HEK293 (cell line): ENCODE measurements around the gene IFI27L1.

Experiments
- KLF10 ChIP-seq: fragments of 450-650 bp; IDR thresholded peaks from 2 replicates; pipeline ENCODE4 v1.5.1; 2018; ENCODE audit warnings: missing biosample characterization, mild to moderate bottlenecking, missing genetic modification characterization
- OSR2 ChIP-seq: fragments of 450-650 bp; formaldehyde crosslinking; IDR thresholded peaks from 2 replicates; pipeline ENCODE4 v1.5.1; 2016; ENCODE audit warnings: missing biosample characterization, missing genetic modification characterization
- ZFP37 ChIP-seq: fragments of 450-650 bp; formaldehyde crosslinking; IDR thresholded peaks from 2 replicates; pipeline ENCODE4 v1.5.1; 2016; ENCODE audit warnings: missing biosample characterization, missing genetic modification characterization
- ZFP41 ChIP-seq: fragments of 450-650 bp; formaldehyde crosslinking; IDR thresholded peaks from 2 replicates; pipeline ENCODE4 v1.5.1; 2016; ENCODE audit warnings: missing biosample characterization, missing genetic modification characterization, borderline replicate concordance
- ZNF146 ChIP-seq: fragments of 450-650 bp; formaldehyde crosslinking; IDR thresholded peaks from 2 replicates; pipeline ENCODE4 v1.5.1; 2016; ENCODE audit warnings: missing biosample characterization, missing genetic modification characterization
- ZNF292 ChIP-seq: fragments of 450-650 bp; formaldehyde crosslinking; IDR thresholded peaks from 2 replicates; pipeline ENCODE4 v1.5.1; 2016; ENCODE audit warnings: low read depth, missing biosample characterization, missing genetic modification characterization, borderline replicate concordance
- ZNF561 ChIP-seq: fragments of 450-650 bp; IDR thresholded peaks from 2 replicates; pipeline ENCODE4 v1.5.1; 2018; ENCODE audit warnings: missing biosample characterization, missing genetic modification characterization, borderline replicate concordance
- ZNF785 ChIP-seq: fragments of 450-650 bp; formaldehyde crosslinking; IDR thresholded peaks from 2 replicates; pipeline ENCODE4 v1.5.1; 2016; ENCODE audit warnings: missing biosample characterization, missing genetic modification characterization
- TF ChIP-seq, protein P1 (sequence below): fragments of 450-650 bp; formaldehyde crosslinking; IDR thresholded peaks from 2 replicates; pipeline ENCODE4 v1.5.1; 2016; ENCODE audit warnings: missing biosample characterization, missing genetic modification characterization

DNA sequence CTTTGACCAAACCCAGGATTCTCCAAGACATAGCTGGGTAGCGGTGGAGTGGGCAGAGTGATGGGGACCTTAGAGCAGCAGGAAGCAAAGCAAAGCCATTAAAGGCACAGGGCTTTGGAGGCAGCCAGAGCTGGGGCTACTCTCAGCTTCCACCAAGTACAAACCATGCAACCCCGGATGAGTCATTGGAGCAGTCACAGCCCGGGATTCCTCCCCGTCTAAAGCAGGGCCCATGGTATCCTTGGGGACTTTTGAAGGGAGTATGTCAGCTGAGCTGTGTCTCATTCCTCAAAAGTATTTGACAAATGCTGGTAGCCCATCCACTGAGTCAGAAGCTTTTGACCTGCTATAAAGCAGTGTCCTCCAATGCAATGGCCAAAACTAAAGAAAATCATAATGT, 19.7 kb downstream of the IFI27L1 start:
- TF ChIP-seq, protein P1, sequence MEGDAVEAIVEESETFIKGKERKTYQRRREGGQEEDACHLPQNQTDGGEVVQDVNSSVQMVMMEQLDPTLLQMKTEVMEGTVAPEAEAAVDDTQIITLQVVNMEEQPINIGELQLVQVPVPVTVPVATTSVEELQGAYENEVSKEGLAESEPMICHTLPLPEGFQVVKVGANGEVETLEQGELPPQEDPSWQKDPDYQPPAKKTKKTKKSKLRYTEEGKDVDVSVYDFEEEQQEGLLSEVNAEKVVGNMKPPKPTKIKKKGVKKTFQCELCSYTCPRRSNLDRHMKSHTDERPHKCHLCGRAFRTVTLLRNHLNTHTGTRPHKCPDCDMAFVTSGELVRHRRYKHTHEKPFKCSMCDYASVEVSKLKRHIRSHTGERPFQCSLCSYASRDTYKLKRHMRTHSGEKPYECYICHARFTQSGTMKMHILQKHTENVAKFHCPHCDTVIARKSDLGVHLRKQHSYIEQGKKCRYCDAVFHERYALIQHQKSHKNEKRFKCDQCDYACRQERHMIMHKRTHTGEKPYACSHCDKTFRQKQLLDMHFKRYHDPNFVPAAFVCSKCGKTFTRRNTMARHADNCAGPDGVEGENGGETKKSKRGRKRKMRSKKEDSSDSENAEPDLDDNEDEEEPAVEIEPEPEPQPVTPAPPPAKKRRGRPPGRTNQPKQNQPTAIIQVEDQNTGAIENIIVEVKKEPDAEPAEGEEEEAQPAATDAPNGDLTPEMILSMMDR (tag by site-specific recombination): no peak
- TF ChIP-seq ZFP41 (tag by site-specific recombination): no peak
- no peak for TF ChIP-seq ZNF146 (tag by site-specific recombination)
- TF ChIP-seq ZNF292 (tag by site-specific recombination): no peak
- TF ChIP-seq ZNF561: no peak
- no peak for TF ChIP-seq KLF10 (tag by site-specific recombination)
- no peak for TF ChIP-seq ZNF785 (tag by site-specific recombination)
- no peak for TF ChIP-seq ZFP37
- TF ChIP-seq OSR2: no peak
